ENCODE data around the gene FASTK. TPM values are rescaled to one million over a fixed set of nuclear protein-coding genes. Genes with fewer than 3 reads are reported as not detected.
"Not testable (repeated sequence)": the region's sequence is repeated elsewhere in the genome, so short reads cannot be mapped to it uniquely, and the experiment has no call there.

The FASTK gene
- total RNA-seq, 2 donors from 2014 or later = 35.5 to 56.3 TPM

GRCh38 chr7:151043449-151043848 lies 37.2 kb downstream of the FASTK start:
- intact Hi-C loops (cut with DNase I) = loop anchor here in 1 of 2 donors (10.0 kb wide), 1 partner anchor 51 kb away; no protein-coding TSS in a partner anchor
- not testable (repeated sequence) for DNase-seq (ENCODE audit: low spot score)

DNA sequence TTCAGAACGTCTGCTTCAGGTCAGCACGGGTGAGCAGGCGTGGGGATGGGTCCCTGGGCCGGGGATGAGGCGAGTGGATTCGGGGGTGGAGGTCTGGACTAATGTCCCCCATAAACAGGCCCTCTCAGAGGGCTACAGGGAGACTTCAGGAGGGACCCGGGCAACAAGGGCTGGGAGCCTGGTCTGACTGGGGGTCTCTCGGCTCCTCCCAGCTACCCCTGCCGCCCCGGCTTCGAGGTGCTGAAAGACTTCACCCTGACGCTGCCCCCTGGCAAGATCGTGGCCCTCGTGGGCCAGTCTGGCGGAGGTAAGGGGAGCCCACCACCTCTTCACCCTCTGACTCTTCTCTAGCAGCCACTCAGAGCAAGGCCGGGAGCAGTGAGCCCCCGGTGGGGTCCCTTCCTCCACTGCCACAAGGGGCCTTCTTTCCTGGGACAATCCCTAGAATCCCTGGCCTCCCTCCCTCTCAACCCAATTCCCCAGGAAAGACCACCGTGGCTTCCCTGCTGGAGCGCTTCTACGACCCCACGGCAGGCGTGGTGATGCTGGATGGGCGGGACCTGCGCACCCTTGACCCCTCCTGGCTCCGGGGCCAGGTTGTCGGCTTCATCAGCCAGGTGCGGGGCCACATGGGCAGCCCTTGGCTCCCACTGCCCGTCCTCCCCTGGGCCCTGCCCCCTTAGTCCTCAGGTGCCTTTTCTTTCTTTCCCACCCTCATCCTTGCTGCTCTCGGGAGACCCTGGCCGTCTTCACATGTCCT lies 39.8 kb downstream of the FASTK start:
- no peak for DNase-seq (ENCODE audit: low spot score)
- intact Hi-C loops (cut with DNase I) = loop anchor here in 1 of 2 donors (10.0 kb wide), 1 partner anchor 54 kb away; no protein-coding TSS in a partner anchor

DNA sequence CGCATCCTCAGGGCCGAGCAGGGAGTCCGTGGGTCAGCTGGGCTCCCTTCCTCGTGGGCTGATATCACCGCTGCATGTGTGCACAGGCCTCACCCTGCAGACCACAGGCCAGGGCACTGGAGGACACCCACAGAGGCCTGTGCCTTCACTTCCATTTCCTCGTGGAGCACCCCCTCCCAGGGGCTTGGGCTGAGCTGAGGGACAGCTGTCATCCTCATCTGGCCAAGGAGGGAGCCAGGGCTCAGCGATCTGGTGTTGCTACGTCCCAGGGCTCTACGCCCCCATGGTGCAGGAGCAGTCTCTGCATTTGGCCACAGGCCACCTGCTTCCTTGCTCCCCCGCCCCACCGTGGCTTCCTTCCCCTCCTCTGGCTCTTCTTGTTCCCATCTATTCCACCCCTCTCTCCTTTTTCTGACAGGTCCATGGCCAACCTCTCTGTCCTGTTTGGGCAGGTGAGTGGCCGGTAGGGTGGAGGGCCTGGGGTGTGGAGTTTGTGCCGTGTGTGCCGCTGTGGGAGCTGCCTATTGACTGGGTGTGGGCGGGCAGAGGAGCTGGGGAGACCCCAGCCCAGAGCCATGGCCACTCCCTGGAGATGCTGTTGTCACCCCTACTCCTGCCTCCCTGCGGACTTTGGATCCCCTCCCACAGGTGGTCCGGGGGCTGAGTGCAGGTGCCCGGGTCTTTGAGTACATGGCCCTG lies 40.6 kb downstream of the FASTK start:
- no peak for DNase-seq (ENCODE audit: low spot score)
- intact Hi-C loops (cut with DNase I) = loop anchor here (5.0 to 10.0 kb wide), 2 partner anchors 55 to 72 kb away; no protein-coding TSS in a partner anchor

DNA sequence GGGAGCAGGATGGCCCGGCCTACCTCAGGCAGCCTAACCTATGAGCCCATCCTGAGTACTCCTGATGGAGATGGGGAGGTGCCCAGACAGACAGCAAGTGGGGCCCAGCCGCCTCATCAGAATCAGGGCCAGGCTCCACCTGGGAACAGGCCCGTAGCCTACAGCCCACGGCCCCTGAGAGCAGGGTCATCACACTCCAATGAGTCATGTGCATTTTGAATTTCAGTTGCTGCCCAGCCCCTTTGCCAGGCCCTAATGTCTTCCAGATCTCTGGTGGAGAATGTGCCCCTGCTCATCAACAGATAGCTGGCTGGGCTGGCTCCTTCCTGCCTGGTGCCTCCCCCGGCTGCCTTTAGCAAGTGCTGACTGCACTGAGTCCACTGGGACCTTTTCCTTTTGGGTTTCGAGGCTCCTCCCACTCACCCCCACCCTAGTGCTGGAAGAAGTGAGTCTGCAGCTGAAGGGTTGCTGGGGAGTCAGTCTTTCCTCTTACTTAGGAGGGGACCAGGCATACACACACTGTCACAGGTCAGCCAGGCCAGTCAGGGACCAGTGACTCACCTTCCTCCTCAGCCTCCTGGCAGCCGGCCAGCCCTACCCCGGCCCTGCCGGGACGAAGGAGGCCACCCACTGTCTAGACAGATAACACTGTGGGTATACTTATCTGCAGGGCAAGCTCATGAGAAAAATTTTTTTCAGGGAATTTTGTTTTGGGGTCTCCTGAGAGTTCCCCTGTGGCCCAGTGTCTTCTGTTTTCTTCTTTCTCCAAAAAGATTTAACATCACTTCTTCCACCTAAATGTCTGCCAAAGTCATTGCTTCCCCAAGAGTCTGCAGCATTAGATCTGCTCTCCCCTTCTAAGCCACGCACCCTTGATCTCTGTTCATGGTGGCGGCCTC lies 41.4 kb downstream of the FASTK start:
- peak; percentile 96 for DNase-seq (ENCODE audit: low spot score)
- intact Hi-C loops (cut with DNase I) = loop anchor here in 1 of 2 donors (5.0 kb wide), 1 partner anchor 73 kb away; no protein-coding TSS in a partner anchor

- intact Hi-C loops (cut with DNase I) = loop anchor here in 1 of 2 donors (5.0 kb wide), 1 partner anchor 76 kb away; no protein-coding TSS in a partner anchor
- no peak for DNase-seq (ENCODE audit: low spot score)
Observed at GRCh38 chr7:151035902-151036301, 44.7 kb downstream of the FASTK start.

GRCh38 chr7:151035026-151035717 lies 45.4 kb downstream of the FASTK start:
- intact Hi-C loops (cut with DNase I) = loop anchor here in 1 of 2 donors (5.0 kb wide), 1 partner anchor 77 kb away; no protein-coding TSS in a partner anchor
- DNase-seq (ENCODE audit: low spot score) = no peak

DNA sequence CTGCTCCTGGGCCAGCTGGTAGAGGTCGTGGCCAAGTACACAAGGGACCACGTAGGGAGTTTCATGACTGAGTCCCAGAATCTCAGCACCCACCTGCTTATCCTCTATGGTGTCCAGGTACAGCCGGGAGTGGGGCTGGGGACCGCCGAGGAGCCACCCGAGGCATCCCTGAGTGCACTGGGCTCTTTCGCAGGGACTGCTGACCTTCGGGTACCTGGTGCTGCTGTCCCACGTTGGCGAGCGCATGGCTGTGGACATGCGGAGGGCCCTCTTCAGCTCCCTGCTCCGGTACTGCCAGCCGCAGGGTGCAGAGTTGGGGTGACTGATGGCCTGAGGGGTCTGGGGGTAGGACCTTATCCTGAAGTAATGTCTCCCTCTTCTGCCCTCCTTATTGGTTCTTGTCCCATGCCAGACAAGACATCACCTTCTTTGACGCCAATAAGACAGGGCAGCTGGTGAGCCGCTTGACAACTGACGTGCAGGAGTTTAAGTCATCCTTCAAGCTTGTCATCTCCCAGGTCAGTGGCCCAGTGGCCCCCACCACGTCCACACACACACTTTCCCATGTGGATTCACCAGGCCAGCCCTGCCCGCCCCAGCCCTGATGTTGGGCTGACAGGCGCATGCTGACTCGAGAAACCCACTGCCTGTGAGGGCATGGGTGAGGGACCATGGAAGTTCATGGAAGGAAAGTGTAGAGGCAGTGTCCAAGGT lies 46.1 kb downstream of the FASTK start:
- DNase-seq (ENCODE audit: low spot score) = no peak
- intact Hi-C loops (cut with DNase I) = loop anchor here in 1 of 2 donors (5.0 kb wide), 1 partner anchor 78 kb away; no protein-coding TSS in a partner anchor

GRCh38 chr7:151033864-151034249 lies 46.8 kb downstream of the FASTK start:
- no peak for DNase-seq (ENCODE audit: low spot score)
- intact Hi-C loops (cut with DNase I) = no loop called here

GRCh38 chr7:151032936-151033863 lies 47.4 kb downstream of the FASTK start:
- DNase-seq (ENCODE audit: low spot score) = no peak
- intact Hi-C loops (cut with DNase I) = no loop called here

DNA sequence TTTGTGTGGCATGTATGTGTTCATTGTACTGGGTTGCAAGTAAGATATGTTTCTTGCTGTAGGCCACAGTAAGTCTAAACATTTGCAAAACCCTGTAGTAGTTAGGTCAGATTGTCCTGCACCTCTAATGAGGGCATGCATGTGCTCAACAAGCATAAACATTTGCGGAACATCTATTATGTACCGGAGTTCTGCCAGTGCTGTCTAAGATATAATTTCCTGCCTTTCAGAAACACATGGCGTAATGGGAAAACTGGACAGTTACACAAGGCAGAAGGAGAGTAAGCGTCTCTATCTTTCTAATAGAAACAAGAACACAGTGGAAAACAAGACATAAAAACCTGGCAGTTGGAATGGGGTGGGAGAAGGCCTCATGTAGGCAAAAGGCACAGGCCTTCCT lies 49.6 kb downstream of the FASTK start:
- DNase-seq (ENCODE audit: low spot score) = no peak

GRCh38 chr7:151028948-151029501 lies 51.6 kb downstream of the FASTK start:
- intact Hi-C loops (cut with DNase I) = no loop called here
- DNase-seq (ENCODE audit: low spot score) = no peak

More for the DNA sequence above, 49.6 kb downstream of the FASTK start:
- intact Hi-C loops (cut with DNase I) = no loop called here

DNA sequence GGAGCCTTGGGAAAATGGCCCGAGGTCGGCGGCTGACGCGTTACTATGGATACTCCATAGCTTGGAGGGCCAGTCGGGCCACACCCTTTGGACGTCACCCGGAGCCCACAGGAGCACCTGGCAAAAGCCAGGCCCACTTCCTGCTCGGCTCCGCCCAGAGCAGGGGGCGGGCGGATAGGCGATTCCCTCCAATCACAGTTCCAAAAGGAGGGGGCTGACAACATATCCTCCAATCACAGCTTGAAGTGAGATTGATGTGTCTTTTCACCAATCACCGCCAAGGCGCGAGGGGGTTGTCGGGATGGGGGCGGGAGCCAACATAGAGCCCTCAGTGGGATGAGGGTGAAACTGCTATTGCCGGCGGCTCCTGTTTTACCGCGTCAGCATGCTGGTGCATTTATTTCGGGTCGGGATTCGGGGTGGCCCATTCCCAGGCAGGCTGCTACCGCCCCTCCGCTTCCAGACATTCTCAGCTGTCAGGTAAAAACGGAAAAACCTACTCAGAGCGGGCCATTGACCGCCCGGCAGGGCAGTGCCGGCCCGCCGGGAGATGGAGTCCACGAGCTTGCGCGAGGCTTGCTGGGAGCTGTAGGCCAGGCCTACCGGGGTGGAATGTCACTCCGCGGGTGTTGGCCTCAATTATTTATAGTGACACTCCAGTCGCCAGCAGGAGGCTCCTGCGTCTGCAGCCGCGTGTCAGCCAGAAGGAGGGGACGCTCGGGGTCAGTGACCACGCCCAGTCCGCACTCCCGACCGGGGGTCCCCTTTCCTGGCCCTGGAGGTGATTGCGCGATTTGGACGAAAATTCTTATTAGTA lies 52.3 kb downstream of the FASTK start, which contains the start of gene ABCB8:
Gene ABCB8 (plus strand): TSS at position 320 of the 817 bp plus-strand sequence. CDS start 66 bp downstream, at position 386.
- peak; percentile 99 for DNase-seq (ENCODE audit: low spot score)
- intact Hi-C loops (cut with DNase I) = no loop called here

DNA sequence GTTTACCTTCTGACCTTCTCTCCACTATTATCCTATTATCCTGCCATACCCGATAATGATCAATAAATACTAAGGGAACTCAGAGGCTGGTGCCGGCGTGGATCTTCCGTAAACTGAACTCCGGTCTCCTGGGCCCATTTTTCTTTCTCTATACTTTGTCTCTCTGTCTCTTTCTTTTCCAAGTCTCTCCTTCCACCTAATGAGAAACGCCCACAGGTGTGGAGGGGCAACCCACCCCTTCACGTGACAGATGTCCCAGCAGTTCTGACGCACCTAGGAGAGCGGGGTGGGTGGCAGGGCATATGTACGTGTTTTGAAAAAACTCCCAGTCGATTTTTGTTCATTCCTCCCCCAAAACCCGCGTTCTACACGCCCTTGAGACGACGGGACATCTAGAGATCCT lies 52.9 kb downstream of the FASTK start:
- intact Hi-C loops (cut with DNase I); DNase-seq (ENCODE audit: low spot score): not testable (repeated sequence)

GRCh38 chr7:151026771-151027727 lies 53.6 kb downstream of the FASTK start:
- DNase-seq (ENCODE audit: low spot score); intact Hi-C loops (cut with DNase I): not testable (repeated sequence)
